NCI-H446 treated with DMSO at 0.1 percent for 48 hours (cell line): ENCODE results near the gene C12orf57.
A peak's percentile ranks its signal among the peaks of the same experiment; 100 is the strongest.

Source experiments
- DNase-seq: peaks from one replicate; lab custom pipeline; 2025; lab: John Stamatoyannopoulos, UW

The C12orf57 gene

GRCh38 chr12:6917491-6918231 is 26.2 kb upstream of the C12orf57 start:
- DNase-seq = no peak

GRCh38 chr12:6919588-6919987 is 24.2 kb upstream of the C12orf57 start:
- DNase-seq = no peak

GRCh38 chr12:6921539-6921938 is 22.3 kb upstream of the C12orf57 start:
- DNase-seq = no peak

- DNase-seq = no peak
Observed at GRCh38 chr12:6921996-6922946, 21.6 kb upstream of the C12orf57 start.

- DNase-seq = no peak
Observed at GRCh38 chr12:6923003-6923732, 20.7 kb upstream of the C12orf57 start.

- DNase-seq = no peak
Observed at GRCh38 chr12:6923851-6924250, 20.0 kb upstream of the C12orf57 start.

GRCh38 chr12:6925239-6925539 is 18.6 kb upstream of the C12orf57 start:
- peak; percentile 66 for DNase-seq

GRCh38 chr12:6925540-6926279 is 18.1 kb upstream of the C12orf57 start:
- peak; percentile 78 for DNase-seq

GRCh38 chr12:6927379-6928021 is 16.3 kb upstream of the C12orf57 start, which contains the start of gene ATN1:
Gene ATN1 (plus strand): TSS chr12:6927959. CDS start chr12:6934002, 6,043 bp downstream.
- DNase-seq = no peak

- no peak for DNase-seq
Observed at GRCh38 chr12:6928022-6928702, 15.7 kb upstream of the C12orf57 start.

GRCh38 chr12:6928703-6929407 is 15.0 kb upstream of the C12orf57 start:
- no peak for DNase-seq

GRCh38 chr12:6929466-6930452 is 14.1 kb upstream of the C12orf57 start:
- DNase-seq = no peak

GRCh38 chr12:6932766-6933165 is 11.1 kb upstream of the C12orf57 start:
- DNase-seq = no peak

- no peak for DNase-seq
Observed at GRCh38 chr12:6934110-6934509, 9.7 kb upstream of the C12orf57 start.

GRCh38 chr12:6935371-6936193 is 8.2 kb upstream of the C12orf57 start:
- DNase-seq = no peak

GRCh38 chr12:6936194-6936635 is 7.6 kb upstream of the C12orf57 start:
- DNase-seq = no peak

GRCh38 chr12:6936636-6937480 is 7.0 kb upstream of the C12orf57 start:
- DNase-seq = no peak
